ENCODE results near the gene SLC4A5. TPM values are rescaled to one million over a fixed set of nuclear protein-coding genes. Genes with fewer than 3 reads are reported as not detected.

The SLC4A5 gene
- total RNA-seq, 4 donors from 2014 or later: 4.2 to 22.9 (median 9.5) TPM

DNA sequence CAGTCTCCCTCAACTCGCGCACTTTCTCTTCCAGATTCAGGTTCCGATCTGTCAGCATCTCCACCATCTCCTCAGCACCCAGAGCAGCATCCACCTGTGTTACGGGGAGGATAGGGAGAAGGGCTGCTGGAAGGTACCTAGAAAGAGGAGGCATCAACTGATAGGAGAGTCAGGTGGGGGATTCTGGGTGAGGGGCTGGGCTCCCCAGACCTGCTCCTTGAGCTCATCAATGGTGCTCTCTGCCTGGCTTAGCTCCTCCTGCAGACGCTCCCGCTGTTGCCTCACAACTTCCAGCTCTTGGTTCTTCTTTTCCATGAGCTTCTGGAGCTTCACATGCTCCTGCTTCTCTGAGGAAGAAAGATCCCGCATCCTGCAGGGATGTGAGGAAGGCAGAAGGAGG lies 26.8 kb upstream of the SLC4A5 start:
- H3K4me1 ChIP-seq: peaks cover 0 to 32% (median 7%) of the 10 kb centered on the region in 4 donors
- no peak for DNase-seq (ENCODE audit: low spot score in 2 of 2)
- H3K27me3 ChIP-seq: no peaks in the 10 kb centered on the region
- H3K9me3 ChIP-seq: no peaks in the 10 kb centered on the region
- WGBS, 2 donors: 95 to 96% methylated on average over 7 of the region's 7 CpGs
- TF ChIP-seq POLR2A (IDR thresholded peaks at IDR 0.05): no peak
- TF ChIP-seq, protein P1, sequence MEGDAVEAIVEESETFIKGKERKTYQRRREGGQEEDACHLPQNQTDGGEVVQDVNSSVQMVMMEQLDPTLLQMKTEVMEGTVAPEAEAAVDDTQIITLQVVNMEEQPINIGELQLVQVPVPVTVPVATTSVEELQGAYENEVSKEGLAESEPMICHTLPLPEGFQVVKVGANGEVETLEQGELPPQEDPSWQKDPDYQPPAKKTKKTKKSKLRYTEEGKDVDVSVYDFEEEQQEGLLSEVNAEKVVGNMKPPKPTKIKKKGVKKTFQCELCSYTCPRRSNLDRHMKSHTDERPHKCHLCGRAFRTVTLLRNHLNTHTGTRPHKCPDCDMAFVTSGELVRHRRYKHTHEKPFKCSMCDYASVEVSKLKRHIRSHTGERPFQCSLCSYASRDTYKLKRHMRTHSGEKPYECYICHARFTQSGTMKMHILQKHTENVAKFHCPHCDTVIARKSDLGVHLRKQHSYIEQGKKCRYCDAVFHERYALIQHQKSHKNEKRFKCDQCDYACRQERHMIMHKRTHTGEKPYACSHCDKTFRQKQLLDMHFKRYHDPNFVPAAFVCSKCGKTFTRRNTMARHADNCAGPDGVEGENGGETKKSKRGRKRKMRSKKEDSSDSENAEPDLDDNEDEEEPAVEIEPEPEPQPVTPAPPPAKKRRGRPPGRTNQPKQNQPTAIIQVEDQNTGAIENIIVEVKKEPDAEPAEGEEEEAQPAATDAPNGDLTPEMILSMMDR (IDR thresholded peaks at IDR 0.05): no peak
- no peak for TF ChIP-seq EP300 (IDR thresholded peaks at IDR 0.05)
- H3K4me3 ChIP-seq: no peak overlapping the region
- no peak overlapping the region for H3K27ac ChIP-seq
- H3K36me3 ChIP-seq: peaks cover 16 to 67% (median 54%) of the 10 kb centered on the region in 3 donors

DNA sequence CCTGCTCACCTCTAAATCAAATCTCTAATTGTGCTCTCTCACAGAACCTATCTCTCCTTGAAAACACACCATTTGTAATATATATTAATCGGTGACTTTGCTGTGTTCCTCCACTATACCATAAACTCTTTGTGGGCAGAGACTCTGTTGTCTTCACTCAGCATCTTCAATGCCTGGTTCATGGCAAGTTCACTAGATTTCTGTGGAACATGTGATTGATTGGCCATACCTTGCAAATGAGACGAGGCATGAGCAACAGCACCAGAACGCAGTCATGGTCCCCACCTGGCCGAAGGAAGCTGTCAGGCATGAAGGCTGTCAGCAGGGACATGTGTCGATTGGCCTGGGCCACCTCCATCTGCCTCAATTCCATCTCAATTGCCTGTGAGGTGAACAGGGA lies 25.3 kb upstream of the SLC4A5 start:
- H3K4me1 ChIP-seq: peaks cover 0 to 18% (median 0%) of the 10 kb centered on the region in 4 donors
- TF ChIP-seq POLR2A (IDR thresholded peaks at IDR 0.05) (no peak), EP300 (IDR thresholded peaks at IDR 0.05) (no peak)
- TF ChIP-seq, protein P1 (IDR thresholded peaks at IDR 0.05): no peak
- H3K4me3 ChIP-seq: no peak overlapping the region
- H3K27me3 ChIP-seq: no peaks in the 10 kb centered on the region
- WGBS, 2 donors: 89 to 92% methylated on average over 5 of the region's 5 CpGs
- H3K9me3 ChIP-seq: no peaks in the 10 kb centered on the region
- no peak for DNase-seq (ENCODE audit: low spot score in 2 of 2)
- no peak overlapping the region for H3K27ac ChIP-seq
- peaks cover 16 to 82% (median 62%) of the 10 kb centered on the region in 3 donors for H3K36me3 ChIP-seq

DNA sequence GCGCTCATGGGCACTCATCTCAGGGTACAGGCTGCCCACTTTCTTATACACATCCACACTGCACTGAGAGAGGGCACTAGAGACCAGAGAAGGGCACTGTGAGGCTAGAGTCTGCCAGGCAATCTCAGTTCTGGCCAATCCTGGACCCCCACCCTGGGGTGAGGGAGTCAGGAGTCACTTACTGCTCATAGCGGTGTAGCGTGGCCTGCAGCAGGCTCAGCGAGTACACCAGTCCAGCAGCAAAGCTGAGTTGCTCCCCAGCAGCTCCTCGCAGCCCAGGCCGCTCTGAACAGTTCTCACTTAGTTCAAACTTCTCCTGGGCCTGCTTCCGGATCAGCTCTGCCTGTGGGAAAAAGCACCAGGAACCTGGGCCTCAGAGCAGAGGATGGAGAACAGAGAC lies 24.6 kb upstream of the SLC4A5 start:
- no peaks in the 10 kb centered on the region for H3K9me3 ChIP-seq
- H3K4me3 ChIP-seq: no peak overlapping the region
- no peaks in the 10 kb centered on the region for H3K27me3 ChIP-seq
- peaks cover 0 to 11% (median 0%) of the 10 kb centered on the region in 4 donors for H3K4me1 ChIP-seq
- H3K27ac ChIP-seq: no peak overlapping the region
- TF ChIP-seq EP300 (IDR thresholded peaks at IDR 0.05) (no peak), POLR2A (IDR thresholded peaks at IDR 0.05) (no peak)
- TF ChIP-seq, protein P1 (IDR thresholded peaks at IDR 0.05): no peak
- no peak for DNase-seq (ENCODE audit: low spot score in 2 of 2)
- H3K36me3 ChIP-seq: peaks cover 16 to 89% (median 66%) of the 10 kb centered on the region in 3 donors
- WGBS, 2 donors: 93 to 99% methylated on average over 7 of the region's 7 CpGs

DNA sequence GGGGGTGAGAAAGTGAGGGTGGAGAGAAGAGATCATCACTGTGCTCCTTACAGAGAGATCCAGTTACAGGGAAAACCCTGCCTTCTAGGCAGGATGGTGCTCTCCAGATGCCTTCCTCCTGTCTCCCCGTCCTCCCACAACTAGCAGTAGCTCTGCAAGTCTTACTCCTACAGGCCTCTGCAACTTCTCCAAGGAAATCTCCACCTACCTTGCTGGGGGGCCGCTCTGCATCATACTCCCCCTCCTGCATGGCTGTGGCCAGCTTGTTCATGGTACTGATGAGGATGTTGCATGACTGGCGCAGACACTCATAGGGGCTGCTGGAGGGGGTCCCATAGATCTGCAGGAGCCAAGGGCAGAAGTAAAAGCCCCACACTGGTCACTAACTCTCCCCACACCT lies 22.8 kb upstream of the SLC4A5 start:
- peaks cover 16 to 100% (median 74%) of the 10 kb centered on the region in 3 donors for H3K36me3 ChIP-seq
- H3K27me3 ChIP-seq: no peaks in the 10 kb centered on the region
- no peaks in the 10 kb centered on the region for H3K9me3 ChIP-seq
- H3K4me3 ChIP-seq: no peak overlapping the region
- H3K27ac ChIP-seq: no peak overlapping the region
- WGBS, 2 donors: 86 to 94% methylated on average over 3 of the region's 3 CpGs
- peaks cover 0 to 4% (median 0%) of the 10 kb centered on the region in 4 donors for H3K4me1 ChIP-seq
- no peak for DNase-seq (ENCODE audit: low spot score in 2 of 2)
- TF ChIP-seq POLR2A (IDR thresholded peaks at IDR 0.05) (no peak), EP300 (IDR thresholded peaks at IDR 0.05) (no peak)
- TF ChIP-seq, protein P1 (IDR thresholded peaks at IDR 0.05): no peak

DNA sequence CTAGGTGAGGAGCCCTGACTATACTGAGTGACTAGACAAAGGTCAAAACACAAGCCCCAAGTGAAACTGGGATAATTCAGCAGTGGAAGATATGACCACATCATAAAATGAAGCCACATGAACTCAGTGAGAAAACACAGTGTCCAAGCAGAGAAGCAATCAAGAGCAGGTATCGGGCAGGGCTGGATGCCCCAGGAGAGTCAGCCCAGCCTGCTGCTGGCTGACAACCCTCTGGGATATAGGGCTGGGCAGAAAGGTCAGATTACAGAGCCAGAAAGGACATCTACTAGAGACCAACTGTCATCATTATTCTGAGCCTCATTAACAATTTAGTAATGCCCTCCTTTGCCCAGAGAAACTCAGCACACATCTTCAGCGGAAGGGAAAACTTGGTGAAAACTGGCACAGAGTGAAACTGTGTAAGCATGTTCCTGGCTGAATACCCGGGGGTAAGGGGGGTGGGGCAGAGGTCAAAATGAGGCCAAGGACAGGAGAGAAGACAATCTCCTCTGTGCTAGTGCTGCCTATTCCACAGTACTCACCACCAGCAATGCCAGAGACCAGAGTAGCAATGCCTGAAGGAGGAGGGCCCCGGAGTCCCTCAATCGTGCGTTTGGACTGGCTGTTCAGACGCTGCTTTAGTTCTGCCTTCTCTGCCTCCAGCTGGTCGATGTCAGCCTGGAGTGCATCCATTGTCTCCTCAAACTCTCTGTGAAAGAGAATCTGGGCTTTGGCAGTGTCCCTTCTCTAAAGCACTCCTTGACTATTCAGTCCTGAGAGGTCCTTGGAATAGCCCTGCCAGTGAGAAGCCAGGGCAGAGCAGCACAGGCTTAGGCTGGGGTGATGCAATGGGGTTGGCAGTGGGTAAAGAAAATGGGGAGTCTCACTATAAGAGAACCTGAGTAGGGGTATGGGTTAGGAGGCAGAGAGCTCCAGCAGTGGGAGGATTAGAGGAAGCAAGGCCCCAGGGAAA lies 21.6 kb upstream of the SLC4A5 start:
- H3K9me3 ChIP-seq: no peaks in the 10 kb centered on the region
- peaks cover 0 to 4% (median 0%) of the 10 kb centered on the region in 4 donors for H3K4me1 ChIP-seq
- WGBS, 2 donors: 71 to 83% methylated on average over 8 of the region's 8 CpGs
- DNase-seq (ENCODE audit: low spot score in 2 of 2): no peak
- H3K27ac ChIP-seq: no peak overlapping the region
- H3K36me3 ChIP-seq: peaks cover 16 to 100% (median 65%) of the 10 kb centered on the region in 3 donors
- no peaks in the 10 kb centered on the region for H3K27me3 ChIP-seq
- H3K4me3 ChIP-seq: no peak overlapping the region
- no peak for TF ChIP-seq EP300 (IDR thresholded peaks at IDR 0.05)
- TF ChIP-seq, protein P1 (IDR thresholded peaks at IDR 0.05): no peak
- no peak for TF ChIP-seq POLR2A (IDR thresholded peaks at IDR 0.05)
